OCI-M1 (cell line): ENCODE measurements around the gene STX10.
A peak's percentile ranks its signal among the peaks of the same experiment; 100 is the strongest.
"Not testable (repeated sequence)": the region's sequence is repeated elsewhere in the genome, so short reads cannot be mapped to it uniquely, and the experiment has no call there.

ENCODE experiments used
- DNase-seq: peaks from one replicate; lab custom pipeline; 2025; lab: John Stamatoyannopoulos, UW

The STX10 gene

GRCh38 chr19:13150187-13150930, at the start of gene STX10, which contains the start of gene IER2:
Gene STX10 (minus strand): TSS chr19:13150375. CDS start chr19:13150173, 202 bp downstream.
Gene IER2 (plus strand): TSS chr19:13150411. CDS start chr19:13153187, 2,776 bp downstream.
- DNase-seq: peak; percentile 95

- no peak for DNase-seq
Measured at GRCh38 chr19:13198634-13199033, 48.5 kb upstream of the STX10 start.

GRCh38 chr19:13195678-13196077, 45.5 kb upstream of the STX10 start:
- DNase-seq: peak; percentile 15

GRCh38 chr19:13190781-13191540, 40.8 kb upstream of the STX10 start:
- no peak for DNase-seq

- DNase-seq: no peak
Measured at GRCh38 chr19:13189600-13189999, 39.4 kb upstream of the STX10 start.

GRCh38 chr19:13187419-13187818, 37.2 kb upstream of the STX10 start:
- DNase-seq: no peak

GRCh38 chr19:13186688-13187087, 36.5 kb upstream of the STX10 start:
- DNase-seq: not testable (repeated sequence)

- not testable (repeated sequence) for DNase-seq
Measured at GRCh38 chr19:13185763-13186657, 35.8 kb upstream of the STX10 start.

- DNase-seq: not testable (repeated sequence)
Measured at GRCh38 chr19:13184926-13185325, 34.8 kb upstream of the STX10 start.

GRCh38 chr19:13181747-13182388, 31.7 kb upstream of the STX10 start:
- peak; percentile 39 for DNase-seq

GRCh38 chr19:13178291-13178690, 28.1 kb upstream of the STX10 start:
- not testable (repeated sequence) for DNase-seq

- not testable (repeated sequence) for DNase-seq
Measured at GRCh38 chr19:13177584-13177983, 27.4 kb upstream of the STX10 start.

GRCh38 chr19:13176345-13176744, 26.2 kb upstream of the STX10 start:
- no peak for DNase-seq

- DNase-seq: no peak
Measured at GRCh38 chr19:13173139-13173737, 23.1 kb upstream of the STX10 start.

- DNase-seq: peak; percentile 46
Measured at GRCh38 chr19:13172346-13173138, 22.4 kb upstream of the STX10 start.

- no peak for DNase-seq
Measured at GRCh38 chr19:13171146-13171545, 21.0 kb upstream of the STX10 start.

- no peak for DNase-seq
Measured at GRCh38 chr19:13169769-13170168, 19.6 kb upstream of the STX10 start.

- DNase-seq: not testable (repeated sequence)
Measured at GRCh38 chr19:13166151-13166550, 16.0 kb upstream of the STX10 start.

GRCh38 chr19:13165162-13165997, 15.2 kb upstream of the STX10 start:
- no peak for DNase-seq
